K562 (cell line): Measurements from ENCODE around the gene NMNAT3. TPM values are rescaled to one million over a fixed set of nuclear protein-coding genes. Genes with fewer than 3 reads are reported as not detected.

Source experiments
- ATAC-seq: fragments of 200-7000 bp; cut with Tn5 transposase; 3 replicates; pipeline ENCODE4 v1.9.1; 2020; ENCODE audit warnings: moderate library complexity
- BruUV-seq: library from RNA; stranded (reverse); fragments of 400-500 nt; replicated peaks from 2 replicates; lab custom pipeline; 2021; lab: Mats Ljungman, UMichigan
- CTCF ChIA-PET: fragments of 300-600 bp; formaldehyde crosslinking; extraction: SDS; loops from one replicate; lab custom pipeline; 2021; ENCODE audit warnings: low intra/inter-chr PET ratio; lab: Yijun Ruan, JAX
- POLR2A ChIA-PET: fragments of 300-600, 350-650 bp; sonication (Branson Sonifier 250); formaldehyde crosslinking; extraction: SDS; loops from one replicate; lab custom pipeline; 2021; ENCODE audit warnings: antibody characterized with exemption, inconsistent platforms; lab: Yijun Ruan, JAX
- DNase-seq, 4 experiments: peaks; one replicate each; pipeline versions ENCODE4 v3.0.0 to v3.0.0-alpha.2; 2011 to 2018; ENCODE audit warnings: low spot score in 3 of 4, mixed read lengths in 3 of 4; ENCODE audit errors: extremely low read depth in 1 of 4
- FAIRE-seq: peaks from 2 replicates; lab custom pipeline; 2011; peaks lifted over from hg19 to GRCh38; lab: Jason Lieb, UNC
- H2AFZ ChIP-seq: 2 replicates; pipeline ENCODE4 v1.6.0; 2011; ENCODE audit warnings: low read depth, low read length, control low read depth, inconsistent platforms
- H3K27ac ChIP-seq: fragments of 200-600 bp; 3 replicates; pipeline ENCODE4 v1.8.0; 2011; ENCODE audit warnings: low read depth, mild to moderate bottlenecking, control low read depth, inconsistent platforms, low read length, moderate library complexity, mixed read lengths; ENCODE audit errors: extremely low read depth
- H3K27me3 ChIP-seq, 2 experiments: fragments of 300-600 bp in 1 of 2; 2 replicates in 1 of 2; 3 replicates in 1 of 2; pipeline versions ENCODE4 v1.6.0 to v1.8.0; 2011; ENCODE audit warnings: inconsistent platforms in 2 of 2, low read length in 2 of 2, mild to moderate bottlenecking in 1 of 2, mixed read lengths in 1 of 2, moderate library complexity in 1 of 2; ENCODE audit not compliant: control insufficient read depth in 2 of 2, insufficient read depth in 2 of 2
- H3K36me3 ChIP-seq: fragments of 300-600 bp; 3 replicates; pipeline ENCODE4 v1.8.0; 2011; ENCODE audit warnings: mild to moderate bottlenecking, low read length, inconsistent platforms; ENCODE audit not compliant: control insufficient read depth, insufficient read depth
- H3K4me1 ChIP-seq, 2 experiments: fragments of 200-600 bp in 1 of 2; replicated peaks in 1 of 2; 2 replicates in 1 of 2; 3 replicates in 1 of 2; pipeline versions ENCODE4 v1.5.1 to v1.8.0; 2011; ENCODE audit warnings: inconsistent platforms in 2 of 2, low read length in 2 of 2, mild to moderate bottlenecking in 1 of 2, mixed read lengths in 1 of 2, moderate library complexity in 1 of 2; ENCODE audit not compliant: control insufficient read depth in 2 of 2, insufficient read depth in 2 of 2
- H3K4me2 ChIP-seq: 2 replicates; pipeline ENCODE4 v1.6.1; 2011; ENCODE audit warnings: low read length, control low read depth, inconsistent platforms, mixed read lengths; ENCODE audit not compliant: insufficient read depth
- H3K4me3 ChIP-seq: fragments of 200-600 bp; sonication (generic), shearing (Covaris generic); 2 replicates; pipeline ENCODE4 v1.5.1; 2016; ENCODE audit warnings: control low read depth, inconsistent platforms
- H3K79me2 ChIP-seq: fragments of 200-600 bp; 3 replicates; pipeline ENCODE4 v1.8.0; 2011; ENCODE audit warnings: low read length, inconsistent platforms; ENCODE audit not compliant: control insufficient read depth, insufficient read depth
- H3K9ac ChIP-seq, 2 experiments: 2 replicates each; pipeline versions ENCODE4 v1.6.0 to v1.6.1; 2011; ENCODE audit warnings: low read depth in 2 of 2, low read length in 2 of 2, control low read depth in 1 of 2, inconsistent platforms in 1 of 2, mild to moderate bottlenecking in 1 of 2, mixed read lengths in 1 of 2; ENCODE audit not compliant: insufficient read depth in 1 of 2
- H3K9me1 ChIP-seq: one replicate; pipeline ENCODE4 v1.6.0; 2011; ENCODE audit warnings: inconsistent platforms, mild to moderate bottlenecking, low read length, moderate library complexity; ENCODE audit not compliant: control insufficient read depth, insufficient read depth
- H3K9me3 ChIP-seq: replicated peaks from 2 replicates; pipeline ENCODE4 v1.5.1; 2011; ENCODE audit warnings: low read depth, low read length, inconsistent platforms; ENCODE audit not compliant: control insufficient read depth, insufficient read depth
- H4K20me1 ChIP-seq: replicated peaks from 2 replicates; pipeline ENCODE4 v1.6.1; 2011; ENCODE audit warnings: low read length, inconsistent platforms, mixed read lengths; ENCODE audit not compliant: control insufficient read depth, insufficient read depth
- ARHGAP35 ChIP-seq: fragments of 450-650 bp; IDR thresholded peaks from 2 replicates; pipeline ENCODE4 v1.6.1; 2018; ENCODE audit not compliant: partially characterized antibody
- CBX2 ChIP-seq: fragments of 200-600 bp; sonication (generic); IDR thresholded peaks from one replicate; pipeline ENCODE4 v1.6.1; 2012; ENCODE audit warnings: mild to moderate bottlenecking, low read length, inconsistent platforms; ENCODE audit not compliant: insufficient read depth, poor library complexity, severe bottlenecking
- CCAR2 ChIP-seq: fragments of 200-400 bp; formaldehyde crosslinking; IDR thresholded peaks from 2 replicates; pipeline ENCODE4 v1.6.1; 2017; ENCODE audit warnings: mild to moderate bottlenecking, low read depth, low read length
- FIP1L1 ChIP-seq: fragments of 200-400 bp; formaldehyde crosslinking; IDR thresholded peaks from 2 replicates; pipeline ENCODE4 v1.6.1; 2018; ENCODE audit warnings: mild to moderate bottlenecking, low read depth, low read length; ENCODE audit not compliant: poor library complexity, severe bottlenecking
- MAZ ChIP-seq, 2 experiments: fragments of 450-650 bp in 1 of 2; sonication (generic) in 1 of 2; formaldehyde crosslinking; IDR thresholded peaks in 1 of 2; conservative IDR thresholded peaks in 1 of 2; 2 replicates each; pipeline versions ENCODE4 v1.4.0 to v1.5.0; 2020; ENCODE audit warnings: mild to moderate bottlenecking in 1 of 2, missing genetic modification reagents in 1 of 2
- MCM2 ChIP-seq: fragments of 450-650 bp; IDR thresholded peaks from 2 replicates; pipeline ENCODE4 v1.6.1; 2017; ENCODE audit warnings: low read depth, mild to moderate bottlenecking
- PBX2 ChIP-seq, 2 experiments: IDR thresholded peaks in 1 of 2; conservative IDR thresholded peaks in 1 of 2; 2 replicates each; pipeline ENCODE4 v1.6.1; 2016; ENCODE audit warnings: low read depth in 2 of 2, mild to moderate bottlenecking in 1 of 2, missing compliant biosample characterization in 1 of 2, missing genetic modification characterization in 1 of 2, moderate library complexity in 1 of 2
- ZNF121 ChIP-seq: sonication (generic); formaldehyde crosslinking; conservative IDR thresholded peaks from 2 replicates; pipeline ENCODE4 v1.8.0; 2022; ENCODE audit warnings: missing genetic modification reagents
- ZNF140 ChIP-seq: fragments of 250-450 bp; sonication (Bioruptor Pico); IDR thresholded peaks from 2 replicates; pipeline ENCODE4 v1.8.0; 2021; ENCODE audit warnings: moderate library complexity, mild to moderate bottlenecking, inconsistent platforms
- WGBS: fragments of 100-300 bp; shearing (Covaris generic); methylation state at CpG from one replicate; pipeline ENCODE4 v1.1.6; 2016; ENCODE audit warnings: low coverage, mixed read lengths; ENCODE audit not compliant: insufficient coverage; ENCODE audit errors: missing lambda C conversion rate; 5-methylcytosine and 5-hydroxymethylcytosine counted together
- in situ Hi-C: fragments of 300-500 bp; cut with MboI; formaldehyde crosslinking; loops from 4 replicates; pipeline ENCODE4 v1.15.0; 2018; ENCODE audit warnings: inconsistent platforms, mixed read lengths
- intact Hi-C: fragments of 100-400 bp; cut with micrococcal nuclease; formaldehyde crosslinking; loops from 2 replicates; pipeline ENCODE4 v1.14.2; 2022
- polyA plus RNA-seq, 8 experiments: library from polyadenylated mRNA; depleted of rRNA in 4 of 8; stranded (reverse) in 5 of 8; unstranded in 3 of 8; fragments of >200 nt; fragmentation: Nextera tagmentation in 2 of 8; fragmentation: Illumina TruSeq in 1 of 8; extraction: Ambion mirVana in 2 of 8; extraction: Trizol in 1 of 8; gene quantifications; 2 replicates each; pipeline versions ENCODE4 v1.2.1 to v1.2.3, GENCODE V29; 2011 to 2014; ENCODE audit warnings: inconsistent platforms in 1 of 8, missing spikeins in 1 of 8
- total RNA-seq, 7 experiments: library from RNA; depleted of rRNA in 6 of 7; stranded (reverse); fragments of >200 nt in 6 of 7; fragmentation: Illumina TruSeq in 2 of 7; extraction: Trizol in 2 of 7; gene quantifications; 2 replicates each; pipeline versions ENCODE4 v1.2.1 to v1.2.3, GENCODE V29; 2011 to 2021; ENCODE audit warnings: low replicate concordance in 1 of 7
- TF ChIP-seq, protein P1 (sequence below): fragments of 250-450 bp; sonication (Bioruptor Pico); IDR thresholded peaks from 2 replicates; pipeline ENCODE4 v1.6.1; 2021; ENCODE audit warnings: mild to moderate bottlenecking
- TF ChIP-seq, protein P2 (sequence below), 3 experiments: IDR thresholded peaks in 2 of 3; conservative IDR thresholded peaks in 1 of 3; 2 replicates each; pipeline ENCODE4 v1.5.1; 2011 to 2012; ENCODE audit warnings: low read length in 3 of 3, mild to moderate bottlenecking in 3 of 3, control low read depth in 2 of 3, improper control_type of control experiment in 1 of 3, inconsistent platforms in 1 of 3, low read depth in 1 of 3, mixed read lengths in 1 of 3, moderate library complexity in 1 of 3; ENCODE audit not compliant: insufficient read depth in 2 of 3

Gene NMNAT3
- total and polyA plus RNA-seq, 9 of the 15 experiments (the other 6 are each of a cell fraction or from before 2014, with no cell fraction given), result 2.3 to 12.5 (median 6.6) TPM

- H3K27me3 ChIP-seq, result peaks cover 3 to 6% of the 10 kb centered on the region in 2 experiments; a peak in 3 of 5 replicates
- CTCF ChIA-PET, result no interaction called here
- TF ChIP-seq FIP1L1 (no peak), MCM2 (no peak), CBX2 (no peak)
These were observed 27.9 kb upstream of the NMNAT3 start for GRCh38 chr3:139705631-139706030.

GRCh38 chr3:139696314-139696604 lies 18.5 kb upstream of the NMNAT3 start:
- Histone ChIP-seq H3K9me1 (no peaks in the 10 kb centered on the region), H3K36me3 (no peaks in the 10 kb centered on the region), H3K4me3 (no peak overlapping the region), H3K4me2 (no peak overlapping the region), H3K27ac (no peak overlapping the region), H3K9me3 (no peaks in the 10 kb centered on the region), H3K9ac (no peak overlapping the region), H2AFZ (no peak overlapping the region), H4K20me1 (no peaks in the 10 kb centered on the region), H3K4me1 (no peaks in the 10 kb centered on the region), H3K79me2 (no peaks in the 10 kb centered on the region), H3K27me3 (no peaks in the 10 kb centered on the region; a peak in 1 of 5 replicates)
- in situ Hi-C loops (no loop called here), intact Hi-C loops (no loop called here)
- 3% methylated on average over 2 of the region's 2 CpGs for WGBS
- ChIA-PET CTCF (interaction anchor here (0.6 kb wide), 1 partner anchor 1232 kb away, joined by 3 read pairs; no protein-coding TSS in a partner anchor), POLR2A (no interaction called here)
- ATAC-seq (no peak), FAIRE-seq (no peak), DNase-seq (no peak)
- BruUV-seq, result no TSS peak
- TF ChIP-seq, protein P1, sequence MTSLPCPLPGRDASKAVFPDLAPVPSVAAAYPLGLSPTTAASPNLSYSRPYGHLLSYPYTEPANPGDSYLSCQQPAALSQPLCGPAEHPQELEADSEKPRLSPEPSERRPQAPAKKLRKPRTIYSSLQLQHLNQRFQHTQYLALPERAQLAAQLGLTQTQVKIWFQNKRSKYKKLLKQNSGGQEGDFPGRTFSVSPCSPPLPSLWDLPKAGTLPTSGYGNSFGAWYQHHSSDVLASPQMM (CRISPR knock-in tag), result no peak
- TF ChIP-seq, protein P2, sequence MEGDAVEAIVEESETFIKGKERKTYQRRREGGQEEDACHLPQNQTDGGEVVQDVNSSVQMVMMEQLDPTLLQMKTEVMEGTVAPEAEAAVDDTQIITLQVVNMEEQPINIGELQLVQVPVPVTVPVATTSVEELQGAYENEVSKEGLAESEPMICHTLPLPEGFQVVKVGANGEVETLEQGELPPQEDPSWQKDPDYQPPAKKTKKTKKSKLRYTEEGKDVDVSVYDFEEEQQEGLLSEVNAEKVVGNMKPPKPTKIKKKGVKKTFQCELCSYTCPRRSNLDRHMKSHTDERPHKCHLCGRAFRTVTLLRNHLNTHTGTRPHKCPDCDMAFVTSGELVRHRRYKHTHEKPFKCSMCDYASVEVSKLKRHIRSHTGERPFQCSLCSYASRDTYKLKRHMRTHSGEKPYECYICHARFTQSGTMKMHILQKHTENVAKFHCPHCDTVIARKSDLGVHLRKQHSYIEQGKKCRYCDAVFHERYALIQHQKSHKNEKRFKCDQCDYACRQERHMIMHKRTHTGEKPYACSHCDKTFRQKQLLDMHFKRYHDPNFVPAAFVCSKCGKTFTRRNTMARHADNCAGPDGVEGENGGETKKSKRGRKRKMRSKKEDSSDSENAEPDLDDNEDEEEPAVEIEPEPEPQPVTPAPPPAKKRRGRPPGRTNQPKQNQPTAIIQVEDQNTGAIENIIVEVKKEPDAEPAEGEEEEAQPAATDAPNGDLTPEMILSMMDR (IDR thresholded peaks at IDR 0.05 in 2 of 3, conservative IDR thresholded peaks at IDR 0.05 in 1 of 3; ENCODE audit: insufficient read depth in 2 of 3, low read depth in 1 of 3, low read length in 3 of 3), result no peak
- TF ChIP-seq ZNF121 (CRISPR knock-in tag) (no peak), ZNF140 (CRISPR knock-in tag) (no peak), PBX2 (CRISPR knock-in tag; IDR thresholded peaks at IDR 0.05; ENCODE audit: low read depth) (no peak), PBX2 (tag; conservative IDR thresholded peaks at IDR 0.05; ENCODE audit: low read depth) (no peak), ARHGAP35 (no peak), CCAR2 (no peak), MAZ (CRISPR knock-in tag; conservative IDR thresholded peaks at IDR 0.05 in 1 of 2, IDR thresholded peaks at IDR 0.05 in 1 of 2) (no peak)

More at GRCh38 chr3:139705631-139706030, 27.9 kb upstream of the NMNAT3 start:
- H2AFZ ChIP-seq, result no peak overlapping the region
- FAIRE-seq (no peak), ATAC-seq (no peak), DNase-seq (no peak)
- H4K20me1 ChIP-seq, result no peaks in the 10 kb centered on the region
- H3K9me1 ChIP-seq, result no peaks in the 10 kb centered on the region
- intact Hi-C loops, result no loop called here
- BruUV-seq, result no TSS peak
- H3K36me3 ChIP-seq, result no peaks in the 10 kb centered on the region
- no peaks in the 10 kb centered on the region for H3K4me1 ChIP-seq
- no peaks in the 10 kb centered on the region for H3K79me2 ChIP-seq
- H3K9ac ChIP-seq, result no peak overlapping the region
- POLR2A ChIA-PET, result no interaction called here
- WGBS, result 2% methylated on average over 3 of the region's 3 CpGs
- in situ Hi-C loops, result no loop called here
- no peak overlapping the region for H3K27ac ChIP-seq
- no peak overlapping the region for H3K4me2 ChIP-seq
- no peak overlapping the region for H3K4me3 ChIP-seq
- no peaks in the 10 kb centered on the region for H3K9me3 ChIP-seq
